Esophagus mucosa (tissue), 1 donor: ENCODE results near the gene RBM28. TPM values are rescaled to one million over a fixed set of nuclear protein-coding genes. Genes with fewer than 3 reads are reported as not detected.

Source experiments
- ATAC-seq: fragments of 200-7000 bp; cut with Tn5 transposase; one replicate; pipeline ENCODE4 v1.9.1; 2020
- total RNA-seq: library from RNA; stranded (reverse); gene quantifications from one replicate; pipeline ENCODE4 v1.2.4, GENCODE V29; 2023
- donor health status: DM: yes; HTN: yes; CAD: no.

The RBM28 gene
- total RNA-seq, 1 donor from 2014 or later, result 23.3 TPM

- ATAC-seq, result no peak
Observed at GRCh38 chr7:128257458-128257857, 86.2 kb downstream of the RBM28 start.

GRCh38 chr7:128255271-128255670, 88.4 kb downstream of the RBM28 start:
- no peak for ATAC-seq

- ATAC-seq, result no peak
Observed at GRCh38 chr7:128254470-128254869, 89.2 kb downstream of the RBM28 start.

GRCh38 chr7:128253701-128254100, 90.0 kb downstream of the RBM28 start:
- ATAC-seq, result no peak

GRCh38 chr7:128251337-128251736, 92.4 kb downstream of the RBM28 start:
- no peak for ATAC-seq

Other genes starting within 250 kb of the RBM28 start
- gene LEP, start 102.6 kb downstream of the RBM28 start, total RNA-seq, result 0.12 TPM
- gene PRRT4, start 17.8 kb upstream of the RBM28 start, total RNA-seq, result 1.3 TPM
- 38.5 TPM for gene IMPDH1, start 66.1 kb upstream of the RBM28 start, total RNA-seq
- gene HILPDA, start 112.0 kb upstream of the RBM28 start, total RNA-seq, result 157 TPM
- 18.4 TPM for gene METTL2B, start 132.8 kb upstream of the RBM28 start, total RNA-seq